ENCODE results near the gene GJA5. TPM values are rescaled to one million over a fixed set of nuclear protein-coding genes. Genes with fewer than 3 reads are reported as not detected.

GJA5 gene
- total and polyA plus RNA-seq, 11 donors: 5.8 to 31.0 (median 11.7) TPM

DNA sequence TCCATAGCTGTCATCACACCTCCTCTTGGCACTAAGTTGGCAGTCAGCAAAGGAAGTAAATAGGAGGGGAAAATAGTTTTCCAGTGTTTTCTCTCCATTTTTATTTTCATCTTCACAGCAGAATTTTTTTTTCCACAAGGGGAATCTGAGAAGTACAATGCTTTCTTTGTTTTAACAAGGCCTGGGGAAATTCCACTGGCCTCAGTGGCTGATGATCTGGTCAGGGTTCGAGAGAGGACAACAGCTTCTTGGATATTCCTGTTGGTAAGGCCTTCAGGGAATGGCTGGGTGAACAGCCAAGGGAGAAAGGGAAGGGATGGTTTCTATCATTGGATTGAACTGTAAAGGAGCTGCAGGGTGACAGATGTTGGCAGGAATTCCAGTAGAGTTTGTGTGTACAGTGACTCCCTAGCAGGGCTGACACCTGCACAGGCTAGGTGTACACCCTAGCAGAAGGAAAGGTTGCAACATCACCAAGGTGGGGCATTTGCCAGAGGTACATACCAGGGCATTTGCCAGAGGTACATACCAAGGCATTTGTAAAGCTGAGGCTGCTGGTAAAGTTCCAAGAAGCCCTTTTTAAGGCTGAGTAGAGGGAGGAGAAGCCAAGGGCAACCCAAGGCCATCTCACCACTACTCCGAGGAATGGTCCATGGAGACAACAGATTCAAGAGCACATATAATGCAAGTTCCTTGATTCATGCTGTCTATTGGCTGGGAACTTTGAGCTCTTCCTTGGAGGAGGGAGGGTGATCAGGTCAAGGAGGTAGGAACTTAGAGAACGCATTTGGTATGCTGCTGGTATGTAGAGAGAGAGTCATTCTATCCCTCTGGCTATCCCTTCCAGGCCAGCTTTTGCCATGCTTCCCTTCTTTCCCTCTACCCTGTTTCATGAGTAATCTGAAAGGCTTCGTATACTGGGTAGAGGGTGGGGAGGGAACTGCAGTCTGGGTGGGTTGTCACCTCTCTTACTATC lies 3.1 kb downstream of the GJA5 start:
- Histone ChIP-seq H3K4me1 (peaks cover 0 to 47% (median 20%) of the 10 kb centered on the region in 12 donors), H3K4me3 (no peak overlapping the region), H3K36me3 (no peaks in the 10 kb centered on the region), H3K27ac (peak overlapping the region in 1 of 12 donors; percentile 24), H3K9me3 (no peaks in the 10 kb centered on the region), H3K27me3 (no peaks in the 10 kb centered on the region)
- intact Hi-C loops (cut with DNase I): loop anchor here in 1 of 10 donors (10.0 kb wide), 1 partner anchor 57 kb away; no protein-coding TSS in a partner anchor
- 64 to 84% (median 67%) methylated on average over 4 of the region's 4 CpGs for WGBS, 4 donors
- ATAC-seq (peak in 1 of 4 donors; percentile 19), DNase-seq (no peak)
- no peak for TF ChIP-seq POLR2A (IDR thresholded peaks at IDR 0.05)
- TF ChIP-seq, protein P1, sequence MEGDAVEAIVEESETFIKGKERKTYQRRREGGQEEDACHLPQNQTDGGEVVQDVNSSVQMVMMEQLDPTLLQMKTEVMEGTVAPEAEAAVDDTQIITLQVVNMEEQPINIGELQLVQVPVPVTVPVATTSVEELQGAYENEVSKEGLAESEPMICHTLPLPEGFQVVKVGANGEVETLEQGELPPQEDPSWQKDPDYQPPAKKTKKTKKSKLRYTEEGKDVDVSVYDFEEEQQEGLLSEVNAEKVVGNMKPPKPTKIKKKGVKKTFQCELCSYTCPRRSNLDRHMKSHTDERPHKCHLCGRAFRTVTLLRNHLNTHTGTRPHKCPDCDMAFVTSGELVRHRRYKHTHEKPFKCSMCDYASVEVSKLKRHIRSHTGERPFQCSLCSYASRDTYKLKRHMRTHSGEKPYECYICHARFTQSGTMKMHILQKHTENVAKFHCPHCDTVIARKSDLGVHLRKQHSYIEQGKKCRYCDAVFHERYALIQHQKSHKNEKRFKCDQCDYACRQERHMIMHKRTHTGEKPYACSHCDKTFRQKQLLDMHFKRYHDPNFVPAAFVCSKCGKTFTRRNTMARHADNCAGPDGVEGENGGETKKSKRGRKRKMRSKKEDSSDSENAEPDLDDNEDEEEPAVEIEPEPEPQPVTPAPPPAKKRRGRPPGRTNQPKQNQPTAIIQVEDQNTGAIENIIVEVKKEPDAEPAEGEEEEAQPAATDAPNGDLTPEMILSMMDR (IDR thresholded peaks at IDR 0.05): no peak

DNA sequence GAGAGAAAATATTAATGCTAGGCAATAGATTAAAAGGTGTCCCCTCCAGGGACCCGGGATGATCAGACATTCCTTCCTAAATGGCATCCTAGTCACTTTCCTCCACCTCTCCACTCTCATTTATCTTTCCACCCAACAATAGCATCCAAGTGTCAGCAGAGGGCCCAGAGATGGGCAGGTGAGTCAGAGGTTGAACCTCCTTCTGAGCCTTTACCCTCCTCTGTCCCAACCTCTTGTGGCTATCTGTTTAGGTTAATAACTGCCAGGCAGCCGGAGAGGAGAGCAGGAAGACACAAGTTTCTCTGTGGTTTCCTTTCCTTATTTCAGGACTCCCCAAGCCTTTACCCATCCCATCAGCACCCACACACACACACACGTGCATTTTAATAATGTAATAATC lies 4.1 kb downstream of the GJA5 start:
- Histone ChIP-seq H3K9me3 (no peaks in the 10 kb centered on the region), H3K4me1 (peaks cover 0 to 38% (median 11%) of the 10 kb centered on the region in 12 donors), H3K4me3 (no peak overlapping the region), H3K27me3 (no peaks in the 10 kb centered on the region), H3K27ac (peak overlapping the region in 1 of 12 donors; percentile 24), H3K36me3 (no peaks in the 10 kb centered on the region)
- 63 to 73% (median 66%) methylated on average over 3 of the region's 3 CpGs for WGBS, 4 donors
- ATAC-seq (no peak), DNase-seq (no peak)
- TF ChIP-seq, protein P1 (IDR thresholded peaks at IDR 0.05): no peak
- TF ChIP-seq POLR2A (IDR thresholded peaks at IDR 0.05): no peak
- intact Hi-C loops (cut with DNase I): loop anchor here in 1 of 10 donors (10.0 kb wide), 1 partner anchor 58 kb away; no protein-coding TSS in a partner anchor

DNA sequence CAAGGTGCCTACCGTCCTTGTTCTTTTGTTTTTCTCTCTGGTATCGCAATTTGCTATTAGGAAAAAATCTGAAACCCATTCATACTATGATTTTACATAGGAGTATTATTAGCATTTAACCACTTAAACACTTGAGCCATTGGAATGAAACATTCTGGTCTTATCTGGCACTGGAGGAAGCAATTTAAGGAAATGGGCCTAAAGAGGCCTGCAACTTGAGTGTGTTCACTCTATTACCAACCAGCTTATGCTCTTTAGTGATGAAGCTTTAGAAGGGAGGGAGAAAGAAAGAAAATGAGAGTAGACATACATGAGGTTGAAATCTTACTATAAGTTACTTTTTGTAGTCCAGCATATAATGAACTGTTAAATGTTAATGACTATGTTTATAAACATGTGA lies 5.7 kb downstream of the GJA5 start:
- Histone ChIP-seq H3K9me3 (no peaks in the 10 kb centered on the region), H3K36me3 (no peaks in the 10 kb centered on the region), H3K4me3 (no peak overlapping the region), H3K27ac (no peak overlapping the region), H3K27me3 (no peaks in the 10 kb centered on the region), H3K4me1 (peaks cover 0 to 29% (median 7%) of the 10 kb centered on the region in 12 donors)
- intact Hi-C loops (cut with DNase I): loop anchor here in 1 of 10 donors (10.0 kb wide), 1 partner anchor 60 kb away; no protein-coding TSS in a partner anchor
- TF ChIP-seq POLR2A (IDR thresholded peaks at IDR 0.05): no peak
- TF ChIP-seq, protein P1 (IDR thresholded peaks at IDR 0.05): no peak
- ATAC-seq (no peak), DNase-seq (no peak)
- 81 to 93% (median 87%) methylated on average over 2 of the region's 2 CpGs for WGBS, 4 donors

DNA sequence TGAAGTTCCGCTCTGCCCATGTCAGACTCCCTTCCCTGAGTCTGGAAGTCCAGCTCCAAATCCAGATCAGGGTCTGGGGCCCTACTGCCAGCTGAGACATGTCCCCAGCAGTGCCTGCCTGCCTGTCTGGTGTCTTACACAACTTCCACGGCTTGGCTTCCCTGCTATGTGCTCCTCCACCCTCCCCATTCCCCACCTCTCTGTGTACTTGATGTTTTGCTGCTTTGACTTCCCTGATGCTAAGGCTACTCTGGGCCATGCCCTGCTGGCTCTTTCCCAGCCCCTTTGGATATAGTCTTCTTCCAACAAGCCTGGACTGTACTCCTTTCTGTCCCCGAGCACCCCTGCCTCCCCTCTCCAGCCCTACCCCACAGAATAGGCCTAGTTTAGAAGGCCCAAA lies 7.3 kb downstream of the GJA5 start:
- intact Hi-C loops (cut with DNase I): loop anchor here in 1 of 10 donors (10.0 kb wide), 1 partner anchor 62 kb away; no protein-coding TSS in a partner anchor
- no peak overlapping the region for H3K4me3 ChIP-seq
- DNase-seq (peak in 1 of 5 donors; percentile 31), ATAC-seq (peak in 2 of 4 donors; percentile 17 to 28)
- peak overlapping the region in 3 of 12 donors; percentile 20 to 42 (median 30) for H3K27ac ChIP-seq
- no peaks in the 10 kb centered on the region for H3K9me3 ChIP-seq
- H3K27me3 ChIP-seq: no peaks in the 10 kb centered on the region
- TF ChIP-seq POLR2A (IDR thresholded peaks at IDR 0.05): no peak
- TF ChIP-seq, protein P1 (IDR thresholded peaks at IDR 0.05): no peak
- H3K36me3 ChIP-seq: no peaks in the 10 kb centered on the region
- WGBS, 4 donors: 65 to 69% (median 67%) methylated on average over 3 of the region's 3 CpGs
- peaks cover 0 to 42% (median 8%) of the 10 kb centered on the region in 12 donors for H3K4me1 ChIP-seq
